Liver (tissue), 3 donors: ENCODE results near the gene AATF.

ENCODE experiments used
- CTCF ChIP-seq: fragments of 150-350 bp; IDR thresholded peaks from 2 replicates; pipeline ENCODE4 v1.5.1; 2017; ENCODE audit warnings: improper control_type of control experiment, low read depth, low read length; ENCODE audit not compliant: missing input control
- GABPA ChIP-seq, 2 donors: IDR thresholded peaks in 1 of 2; conservative IDR thresholded peaks in 1 of 2; 2 replicates each; pipeline ENCODE4 v1.6.1; 2016; ENCODE audit warnings: antibody characterized with exemption in 2 of 2, mild to moderate bottlenecking in 1 of 2, moderate library complexity in 1 of 2
- RAD21 ChIP-seq, 2 donors: IDR thresholded peaks; 2 replicates each; pipeline ENCODE4 v1.6.1; 2016; ENCODE audit warnings: antibody characterized with exemption in 2 of 2, mild to moderate bottlenecking in 2 of 2
- TAF1 ChIP-seq: conservative IDR thresholded peaks from 2 replicates; pipeline ENCODE4 v1.6.1; 2016; ENCODE audit warnings: antibody characterized with exemption, mild to moderate bottlenecking
- YY1 ChIP-seq: IDR thresholded peaks from 2 replicates; pipeline ENCODE4 v1.6.1; 2016; ENCODE audit warnings: antibody characterized with exemption, mild to moderate bottlenecking
- ZBTB33 ChIP-seq: IDR thresholded peaks from 2 replicates; pipeline ENCODE4 v1.6.1; 2016; ENCODE audit warnings: antibody characterized with exemption
- donor health status: healthy.
- donor health status: healthy.

GRCh38 chr17:37031493-37032083 is 82.8 kb downstream of the AATF start:
- TF ChIP-seq CTCF (no peak), RAD21 (IDR thresholded peaks at IDR 0.05) (peak; percentile 28 to 45), TAF1 (no peak), ZBTB33 (peak; percentile 63), YY1 (peak; percentile 79), GABPA (IDR thresholded peaks at IDR 0.05 in 1 of 2, conservative IDR thresholded peaks at IDR 0.05 in 1 of 2) (no peak)
